Hepatic stellate cell (primary cell): ENCODE results near the gene FGF6.
"Not testable (repeated sequence)": the region's sequence is repeated elsewhere in the genome, so short reads cannot be mapped to it uniquely, and the experiment has no call there.

Experiments used
- DNase-seq: peaks from one replicate; pipeline ENCODE4 v3.0.0; 2011; ENCODE audit warnings: low spot score

The FGF6 gene

GRCh38 chr12:4418913-4419312, 26.7 kb downstream of the FGF6 start:
- no peak for DNase-seq

GRCh38 chr12:4417936-4418335, 27.7 kb downstream of the FGF6 start:
- no peak for DNase-seq

- no peak for DNase-seq
Measured at GRCh38 chr12:4417455-4417854, 28.2 kb downstream of the FGF6 start.

- DNase-seq = no peak
Measured at GRCh38 chr12:4416276-4416675, 29.3 kb downstream of the FGF6 start.

DNA sequence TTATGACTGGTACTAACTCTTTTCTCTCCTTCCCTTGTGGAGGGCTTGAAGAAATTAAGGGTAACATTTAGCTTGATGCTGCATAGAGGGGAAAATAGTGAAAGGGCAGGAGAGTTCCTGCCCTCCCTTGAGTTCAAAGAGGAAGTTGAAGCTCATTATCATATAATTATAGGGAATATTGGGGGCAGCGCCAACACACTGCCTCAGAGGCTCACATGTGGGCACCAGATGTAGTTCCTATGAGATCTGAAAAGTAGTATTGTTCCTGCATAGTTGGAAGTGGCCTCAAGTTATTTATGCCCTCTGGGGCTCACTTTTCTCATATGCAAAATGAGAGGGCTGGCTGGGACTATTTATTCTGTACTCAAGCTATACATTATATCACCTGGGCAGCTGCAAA, 33.1 kb downstream of the FGF6 start:
- DNase-seq = no peak

- DNase-seq = no peak
Measured at GRCh38 chr12:4412056-4412455, 33.6 kb downstream of the FGF6 start.

- no peak for DNase-seq
Measured at GRCh38 chr12:4407136-4407535, 38.5 kb downstream of the FGF6 start.

GRCh38 chr12:4404877-4405637, 40.6 kb downstream of the FGF6 start:
- DNase-seq = not testable (repeated sequence)

DNA sequence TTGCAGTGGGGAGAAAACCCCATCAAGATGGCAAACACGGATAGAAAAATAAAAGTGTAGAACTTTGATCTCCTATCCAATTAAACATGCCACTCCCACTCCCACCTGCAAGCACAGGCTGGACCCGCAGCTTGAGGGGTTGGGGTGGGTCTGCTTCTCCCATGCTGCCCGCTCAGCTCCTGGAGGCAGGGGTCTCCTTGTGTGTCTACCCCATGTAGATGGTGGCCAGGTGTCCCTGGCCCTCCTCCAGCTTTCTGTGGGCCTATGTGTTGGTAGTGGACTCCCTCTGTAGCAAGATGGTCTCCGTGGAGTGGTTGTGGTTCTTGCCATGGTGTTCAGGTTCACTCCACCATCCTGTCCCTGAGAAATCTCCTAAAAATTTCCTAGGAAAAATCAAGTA, 42.6 kb downstream of the FGF6 start:
- DNase-seq = no peak

DNA sequence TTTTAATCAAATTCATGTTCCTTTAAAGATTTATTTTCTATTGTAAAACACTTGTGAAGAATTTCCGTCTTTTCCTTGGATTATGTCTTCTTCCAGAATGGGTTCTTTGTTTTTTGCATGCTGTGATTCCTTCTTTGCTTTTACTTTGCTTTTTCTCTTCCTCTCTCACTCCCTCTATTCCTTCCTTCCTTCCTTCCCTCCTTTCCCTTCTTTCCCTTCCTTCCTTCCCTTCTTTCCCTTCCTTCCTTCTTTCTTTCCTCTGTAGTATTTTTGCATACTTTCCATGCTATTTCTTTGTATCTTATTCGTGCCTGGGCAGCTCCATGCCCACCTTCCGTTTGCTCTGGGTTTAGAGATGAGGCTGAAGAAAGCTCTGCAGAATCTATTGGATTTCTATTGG, 44.5 kb downstream of the FGF6 start:
- DNase-seq = no peak

DNA sequence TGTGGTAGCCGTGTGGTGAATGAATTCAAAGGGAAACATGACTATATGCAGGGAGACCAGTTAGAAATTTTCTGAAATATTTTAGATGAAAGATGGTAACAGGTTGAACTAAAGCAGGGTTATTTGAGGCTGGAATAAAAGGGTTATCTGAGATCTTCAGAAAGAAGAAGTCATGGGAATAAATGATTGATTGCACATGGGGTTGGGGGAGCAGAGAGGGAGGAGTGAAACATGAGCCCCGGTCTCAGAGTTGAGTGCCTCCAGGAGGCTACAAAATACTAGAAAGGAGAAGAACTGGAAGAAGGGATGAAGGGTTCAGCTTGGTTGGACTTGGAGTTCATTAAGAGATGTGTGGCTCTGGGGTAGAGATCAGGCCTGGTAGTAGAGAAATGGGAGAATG, 49.8 kb downstream of the FGF6 start:
- no peak for DNase-seq

DNA sequence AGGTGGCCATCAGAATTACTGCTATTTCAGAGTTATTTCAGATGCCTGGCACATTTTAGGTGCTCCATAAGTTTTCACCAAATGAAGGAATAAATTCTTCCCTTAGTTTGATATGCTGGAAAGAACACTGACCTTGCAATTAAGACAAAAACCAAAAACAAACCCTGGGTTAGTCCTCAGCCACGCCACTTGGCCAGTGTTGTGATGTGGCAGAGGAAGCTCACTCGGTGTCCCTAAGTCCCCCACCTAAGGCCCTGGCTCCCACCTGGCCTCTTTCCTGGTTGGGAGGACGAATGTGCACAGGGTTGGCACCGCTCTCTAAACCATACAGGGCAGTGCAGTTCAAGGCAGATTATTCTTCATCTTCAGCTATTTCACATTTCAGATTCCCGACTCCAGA, 52.4 kb downstream of the FGF6 start:
- no peak for DNase-seq

- no peak for DNase-seq
Measured at GRCh38 chr12:4392223-4392742, 53.3 kb downstream of the FGF6 start.

DNA sequence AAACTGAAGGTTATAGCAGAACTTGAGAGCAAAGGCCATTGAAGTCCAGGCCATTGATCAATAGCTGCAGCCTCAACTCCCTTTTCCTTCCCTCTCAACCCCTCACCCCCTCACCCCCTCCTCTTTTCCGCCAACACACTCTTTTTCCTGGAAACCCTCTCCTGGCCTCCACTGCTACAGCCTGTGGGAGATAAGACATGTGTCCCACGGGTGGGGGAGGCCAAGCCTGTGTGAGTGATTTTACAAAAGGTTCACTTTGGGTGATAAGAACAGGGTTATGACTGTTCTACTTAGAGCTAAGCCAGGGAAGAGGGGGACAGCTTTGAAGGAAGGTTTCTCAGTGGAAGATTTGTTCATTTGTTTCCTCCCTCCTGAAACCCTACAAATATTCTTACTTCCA, 57.0 kb downstream of the FGF6 start:
- DNase-seq = no peak

GRCh38 chr12:4388032-4388431, 57.6 kb downstream of the FGF6 start:
- DNase-seq = no peak

- no peak for DNase-seq
Measured at GRCh38 chr12:4387607-4388006, 58.0 kb downstream of the FGF6 start.

- DNase-seq = no peak
Measured at GRCh38 chr12:4386801-4387200, 58.8 kb downstream of the FGF6 start.
